Ramos (cell line): Measurements from ENCODE around the gene ZNF358.

Experiments used
- in situ Hi-C: fragments of 300-500 bp; cut with MboI; formaldehyde crosslinking; loops from one replicate; pipeline ENCODE4 v1.14.3; 2022; ENCODE audit warnings: low sequenced_read_pairs; ENCODE audit not compliant: unreplicated experiment

The ZNF358 gene

GRCh38 chr19:7488736-7489353 is 27.1 kb upstream of the ZNF358 start, which contains the start of gene PEX11G:
PEX11G (minus strand) TSS chr19:7489035; CDS start chr19:7489010, 25 bp downstream.
- in situ Hi-C loops: no loop called here

DNA sequence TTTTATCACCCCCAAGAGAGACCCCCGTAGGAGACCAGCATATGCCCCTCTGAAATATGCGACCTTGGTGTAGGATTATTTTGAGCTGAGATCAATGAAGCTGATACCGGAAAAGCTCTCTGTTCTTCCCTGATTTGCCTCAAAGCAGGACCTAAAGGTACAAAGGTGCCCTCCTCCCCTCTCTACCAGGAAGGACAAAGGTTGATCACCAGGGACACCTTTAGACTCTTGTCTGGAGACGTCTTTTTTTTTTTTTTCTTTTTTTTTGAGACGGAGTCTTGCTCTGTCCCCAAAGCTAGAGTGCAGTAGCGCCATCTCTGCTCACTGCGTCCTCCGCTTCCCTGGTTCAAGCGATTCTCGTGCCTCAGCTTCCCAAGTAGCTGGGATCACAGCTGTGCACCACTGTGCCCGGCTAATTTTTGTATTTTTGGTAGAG is 26.3 kb upstream of the ZNF358 start:
- in situ Hi-C loops: no loop called here

DNA sequence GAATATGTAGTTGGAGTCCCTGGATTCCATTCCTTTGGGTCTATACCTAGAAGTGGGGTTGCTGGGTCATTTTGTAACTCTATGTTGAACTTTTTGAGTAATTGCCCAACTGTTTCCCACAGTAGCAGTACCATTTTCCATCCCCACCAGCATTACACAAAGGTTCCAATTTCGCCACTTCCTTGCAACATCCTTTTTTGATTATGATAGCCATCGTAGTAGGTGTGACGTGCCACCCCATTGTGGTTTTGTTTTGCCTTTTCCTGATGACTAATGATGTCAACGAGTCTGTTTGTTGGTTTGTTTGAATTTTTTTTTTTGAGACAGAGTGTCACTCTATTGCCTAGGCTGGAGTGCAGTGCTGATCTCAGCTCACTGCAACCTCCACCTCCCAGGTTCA is 23.8 kb upstream of the ZNF358 start:
- in situ Hi-C loops: no loop called here

DNA sequence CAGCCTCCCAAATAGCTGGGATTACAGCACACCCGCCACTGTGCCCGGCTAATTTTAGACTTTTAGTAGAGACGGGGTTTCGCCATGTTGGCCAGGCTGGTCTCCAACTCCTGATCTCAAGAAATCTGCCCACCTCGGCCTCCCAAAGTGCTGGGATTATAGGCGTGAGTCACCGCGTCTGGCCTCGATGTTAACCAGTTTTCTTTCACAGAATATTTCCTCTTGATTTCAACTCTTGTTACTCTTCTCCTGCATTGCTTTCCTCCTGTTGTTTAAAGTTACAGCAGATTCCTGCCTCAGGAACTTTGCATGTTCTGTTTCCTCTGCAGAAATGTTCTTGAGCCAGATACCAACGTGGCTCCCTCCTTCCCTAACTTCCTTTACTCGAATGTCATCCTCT is 23.3 kb upstream of the ZNF358 start:
- in situ Hi-C loops: no loop called here

- in situ Hi-C loops: no loop called here
Measured at GRCh38 chr19:7494416-7495098, 21.3 kb upstream of the ZNF358 start.

DNA sequence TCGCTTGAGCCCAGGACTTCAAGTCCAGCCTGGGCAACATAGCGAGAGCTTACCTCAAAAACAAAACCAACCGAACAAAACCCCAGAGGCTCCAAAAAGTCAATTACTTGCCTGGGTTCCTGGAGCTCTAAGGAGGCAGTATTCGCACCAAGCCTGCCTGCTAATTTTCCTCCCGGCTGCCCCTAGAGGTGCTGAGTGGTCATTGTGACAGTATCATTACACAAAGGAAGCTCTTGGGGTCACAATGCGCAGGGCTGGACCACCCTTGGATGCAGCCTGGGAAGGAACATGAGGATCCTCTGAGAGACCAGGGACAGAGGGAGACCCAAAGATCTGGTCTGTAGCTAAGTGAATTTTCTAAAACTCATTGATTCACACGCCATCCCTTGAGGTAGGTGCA is 18.6 kb upstream of the ZNF358 start:
- in situ Hi-C loops: no loop called here

DNA sequence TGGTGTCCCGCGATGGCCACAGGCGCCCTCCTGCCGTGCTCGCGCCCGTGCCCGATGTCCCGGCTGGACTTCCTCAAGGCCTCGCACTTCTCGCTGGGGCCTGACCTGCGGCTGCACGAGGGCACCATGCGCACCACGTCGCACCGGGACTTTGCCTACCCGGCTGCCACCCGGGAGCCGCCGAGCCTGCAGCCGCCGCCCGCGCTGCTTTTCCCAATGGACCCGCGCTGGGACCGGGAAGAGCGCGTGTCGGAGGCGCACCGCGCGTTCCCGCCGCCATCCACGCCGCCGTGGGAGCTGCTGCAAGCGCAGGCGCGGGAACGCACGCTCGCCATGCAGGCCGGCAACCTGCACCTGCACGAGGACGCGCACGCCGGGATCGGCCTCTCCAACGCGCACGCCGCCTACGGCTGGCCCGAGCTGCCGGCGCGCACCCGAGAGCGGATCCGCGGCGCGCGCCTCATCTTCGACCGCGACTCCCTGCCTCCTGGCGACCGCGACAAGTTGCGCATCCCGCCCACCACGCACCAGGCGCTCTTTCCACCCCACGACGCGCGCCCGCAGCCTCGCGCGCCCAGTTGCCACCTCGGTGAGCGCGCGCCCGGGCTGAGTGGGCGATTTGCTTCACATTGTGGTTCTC is 15.0 kb upstream of the ZNF358 start:
- in situ Hi-C loops: no loop called here

DNA sequence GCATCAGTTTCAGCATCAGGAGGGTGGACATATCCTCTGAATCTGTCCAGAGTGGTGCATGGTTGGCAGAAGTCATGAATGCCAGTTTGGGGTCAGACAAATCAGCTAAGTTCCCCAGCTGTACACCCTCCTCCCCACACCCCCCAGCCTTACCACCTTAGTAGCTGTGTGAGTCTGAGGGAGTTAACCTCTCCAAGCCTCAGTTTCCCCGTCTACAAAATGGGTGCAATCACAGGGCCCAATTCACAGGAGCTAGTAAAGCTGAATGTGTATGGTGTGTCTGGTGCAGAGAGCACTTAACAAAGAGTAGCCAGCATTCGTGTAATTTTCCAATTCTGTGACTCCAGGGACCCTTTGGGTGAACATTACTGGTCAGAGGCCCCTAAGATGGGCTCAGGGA is 13.4 kb upstream of the ZNF358 start:
- in situ Hi-C loops: no loop called here

DNA sequence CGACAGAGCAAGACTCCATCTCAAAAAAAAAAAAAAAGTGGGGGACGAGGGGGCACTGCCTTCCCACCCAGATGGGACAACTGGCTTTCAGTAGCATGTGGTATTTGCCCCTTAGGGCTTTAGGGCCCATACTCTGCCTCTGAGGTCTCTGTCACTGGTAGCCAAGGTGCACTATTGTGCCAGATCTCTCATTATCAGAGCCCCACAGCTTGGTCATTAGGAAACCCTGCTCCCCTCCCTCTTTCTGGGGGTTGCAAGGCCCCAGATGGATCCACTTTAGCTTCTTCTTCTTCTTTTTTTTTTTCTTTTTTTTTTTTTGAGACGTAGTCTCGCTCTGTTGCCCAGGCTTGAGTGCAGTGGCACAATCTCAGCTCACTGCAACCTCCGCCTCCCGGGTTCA is 11.2 kb upstream of the ZNF358 start:
- in situ Hi-C loops: no loop called here

- in situ Hi-C loops: no loop called here
Measured at GRCh38 chr19:7505288-7505681, 10.6 kb upstream of the ZNF358 start.

GRCh38 chr19:7505682-7506384 is 10.1 kb upstream of the ZNF358 start:
- in situ Hi-C loops: no loop called here

DNA sequence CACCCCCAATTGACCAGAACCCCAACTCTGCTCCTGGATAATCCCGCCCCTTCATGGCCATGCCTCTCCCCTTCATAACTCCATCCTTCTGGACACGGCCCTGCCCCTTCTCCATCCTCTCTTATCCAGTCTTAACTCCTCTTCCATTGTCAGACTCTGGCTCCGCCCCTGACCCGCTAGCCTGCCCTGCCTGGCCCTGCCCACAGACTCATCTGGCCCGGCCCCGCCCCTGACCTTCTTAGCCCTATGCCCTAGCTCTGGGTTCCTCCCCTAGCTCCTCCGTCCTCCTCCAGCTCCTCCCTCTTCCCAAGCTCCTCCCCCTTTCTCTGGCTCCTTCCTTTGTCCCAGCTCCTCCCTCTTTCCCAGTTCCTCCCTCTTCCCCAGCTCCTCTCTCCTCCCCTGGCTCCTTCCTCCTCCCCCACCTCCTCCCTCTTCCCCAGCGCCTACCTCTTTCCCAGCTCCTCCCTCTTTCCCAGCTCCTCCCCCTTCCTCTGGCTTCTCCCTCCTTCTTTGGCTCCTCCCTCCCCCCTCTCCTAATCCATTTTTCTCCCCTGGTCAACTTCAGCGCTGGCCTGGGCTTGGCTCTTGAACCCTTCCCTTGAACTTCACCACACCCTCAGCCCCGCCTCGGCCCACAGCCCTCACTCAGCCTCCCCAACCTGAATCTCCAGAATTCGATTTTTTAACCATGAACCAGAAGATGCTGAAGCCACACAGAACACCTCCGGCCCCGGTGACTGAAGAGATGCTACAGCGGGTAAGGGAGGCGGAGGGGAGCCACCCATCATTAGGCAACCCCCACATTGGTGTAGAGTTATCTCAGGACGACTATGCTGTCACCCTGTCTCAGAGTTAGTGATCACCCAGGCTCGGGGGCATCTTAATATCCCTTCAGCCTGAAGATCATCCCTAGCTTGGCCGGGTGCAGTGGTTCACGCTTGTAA is 9.2 kb upstream of the ZNF358 start:
- in situ Hi-C loops: no loop called here

DNA sequence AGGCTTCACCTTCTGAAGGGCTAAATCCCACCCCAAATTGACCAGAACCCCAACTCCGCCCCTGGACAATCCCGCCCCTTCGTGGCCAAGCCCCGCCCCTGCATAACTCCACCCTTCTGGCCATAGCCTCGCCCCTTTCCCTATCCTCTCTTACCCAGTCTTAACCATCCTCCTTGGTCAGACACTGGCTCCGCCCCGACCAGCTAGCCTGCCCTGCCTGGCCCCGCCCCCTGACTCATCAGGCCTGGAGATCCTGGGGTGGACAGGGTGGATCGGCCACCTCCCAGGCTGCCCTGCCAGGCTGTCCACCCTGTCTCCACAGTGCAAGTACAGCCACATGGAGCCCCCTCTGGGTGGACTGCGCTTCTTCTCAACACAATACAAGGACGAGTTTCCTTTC is 8.0 kb upstream of the ZNF358 start:
- in situ Hi-C loops: no loop called here

- in situ Hi-C loops: no loop called here
Measured at GRCh38 chr19:7509625-7510024, 6.3 kb upstream of the ZNF358 start.

- in situ Hi-C loops: no loop called here
Measured at GRCh38 chr19:7512400-7512851, 3.5 kb upstream of the ZNF358 start.

DNA sequence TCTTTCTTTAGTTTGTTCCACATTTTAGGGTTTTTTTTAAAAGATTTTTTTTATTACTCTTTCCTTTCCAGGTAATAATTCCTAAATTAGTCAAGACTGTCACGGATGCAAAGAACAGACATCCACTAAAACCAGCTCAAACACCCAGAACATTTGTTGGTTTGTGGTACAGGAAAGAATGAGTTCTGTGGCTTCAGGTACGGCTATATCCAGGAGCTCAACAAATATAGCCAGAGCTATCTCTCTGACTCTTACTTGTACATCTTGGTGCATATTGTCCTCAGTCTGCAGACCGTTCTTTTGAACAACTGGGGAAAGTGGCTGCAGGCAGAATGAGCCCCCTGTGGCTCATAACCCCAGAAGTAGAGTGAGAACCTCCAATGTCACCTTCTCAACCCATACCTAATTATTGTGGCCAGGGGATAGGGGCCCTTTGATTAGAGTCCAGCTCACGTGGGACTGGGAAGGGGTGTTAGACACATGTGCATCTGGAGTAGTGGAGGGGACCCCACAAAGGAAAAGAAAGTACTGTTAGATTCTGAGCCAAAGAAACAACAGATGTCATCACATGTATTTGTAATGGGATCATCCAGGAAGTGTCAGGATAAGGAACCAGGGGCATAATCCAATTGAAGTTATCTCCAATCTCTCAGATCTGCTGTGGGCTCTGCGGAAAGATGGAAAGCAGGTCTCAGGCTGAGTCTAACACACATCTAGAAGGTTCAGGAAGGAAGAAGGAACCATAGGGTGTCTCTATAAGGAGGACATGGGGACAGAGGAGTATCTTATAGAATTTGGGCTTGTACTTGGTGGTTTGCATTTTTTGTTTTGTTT is 1.9 kb upstream of the ZNF358 start:
- in situ Hi-C loops: no loop called here

- in situ Hi-C loops: no loop called here
Measured at GRCh38 chr19:7515110-7515644, 726 bp upstream of the ZNF358 start.

DNA sequence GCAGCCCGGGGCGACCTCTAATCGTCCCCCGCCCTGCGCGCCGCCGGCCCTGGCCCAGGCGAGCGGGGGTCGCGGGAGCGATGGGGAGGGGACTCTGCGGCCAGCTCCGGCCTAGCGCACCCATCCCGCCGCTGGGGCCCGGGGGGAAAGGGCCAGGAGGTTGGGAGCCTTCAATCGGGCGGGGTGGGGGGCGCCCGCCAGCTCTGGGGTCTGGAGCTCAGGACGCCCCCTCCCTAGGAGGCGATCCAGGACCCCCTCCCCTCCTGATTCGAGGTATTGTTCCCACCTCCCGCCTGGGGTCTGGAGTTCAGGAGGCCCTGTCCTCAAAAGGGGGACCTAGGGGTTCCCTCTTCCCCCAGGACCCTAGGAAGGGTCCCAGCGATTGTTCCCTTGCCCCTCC is 430 bp downstream of the ZNF358 start:
- in situ Hi-C loops: no loop called here

DNA sequence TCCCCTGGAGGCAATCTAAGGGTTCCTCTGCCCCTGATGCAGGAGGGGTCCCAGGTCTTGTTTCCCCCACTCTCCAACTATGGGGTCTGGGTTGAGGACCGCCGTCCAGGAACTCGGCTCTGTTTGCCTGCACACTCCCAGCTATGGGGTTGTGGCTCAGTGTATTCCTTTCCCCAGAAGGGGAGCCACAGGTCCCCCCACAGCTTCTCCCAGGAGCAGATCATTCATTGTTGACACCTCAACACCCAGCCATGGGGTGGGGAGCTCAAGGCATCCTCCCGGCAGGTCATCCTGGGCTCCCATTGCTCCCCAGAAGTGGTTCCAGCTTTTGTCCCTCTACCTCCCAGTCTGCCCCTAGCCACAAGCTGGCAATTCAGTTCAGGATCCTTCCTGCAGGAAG is 975 bp downstream of the ZNF358 start:
- in situ Hi-C loops: no loop called here
